NCI-H2227 (cell line): ENCODE data around the gene ARFGAP3.

Experiments
- DNase-seq: peaks from one replicate; lab custom pipeline; 2025; ENCODE audit not compliant: unreplicated experiment; lab: John Stamatoyannopoulos, UW

Gene ARFGAP3

GRCh38 chr22:42884616-42885375 lies 27.7 kb upstream of the ARFGAP3 start:
- no peak for DNase-seq

- no peak for DNase-seq
Observed at GRCh38 chr22:42883970-42884369, 26.9 kb upstream of the ARFGAP3 start.

- no peak for DNase-seq
Observed at GRCh38 chr22:42883121-42883520, 26.0 kb upstream of the ARFGAP3 start.

- DNase-seq = no peak
Observed at GRCh38 chr22:42881982-42882656, 25.0 kb upstream of the ARFGAP3 start.

- DNase-seq = no peak
Observed at GRCh38 chr22:42881298-42881697, 24.2 kb upstream of the ARFGAP3 start.

GRCh38 chr22:42880815-42881214 lies 23.7 kb upstream of the ARFGAP3 start:
- DNase-seq = no peak

GRCh38 chr22:42879371-42880021 lies 22.4 kb upstream of the ARFGAP3 start:
- no peak for DNase-seq

- DNase-seq = no peak
Observed at GRCh38 chr22:42878561-42879305, 21.7 kb upstream of the ARFGAP3 start.

GRCh38 chr22:42877597-42878340 lies 20.7 kb upstream of the ARFGAP3 start:
- no peak for DNase-seq

GRCh38 chr22:42877158-42877557 lies 20.1 kb upstream of the ARFGAP3 start:
- no peak for DNase-seq

- no peak for DNase-seq
Observed at GRCh38 chr22:42876041-42876440, 19.0 kb upstream of the ARFGAP3 start.

- DNase-seq = no peak
Observed at GRCh38 chr22:42874010-42874409, 16.9 kb upstream of the ARFGAP3 start.

- no peak for DNase-seq
Observed at GRCh38 chr22:42873356-42873755, 16.3 kb upstream of the ARFGAP3 start.

GRCh38 chr22:42872821-42873220 lies 15.7 kb upstream of the ARFGAP3 start:
- no peak for DNase-seq

- no peak for DNase-seq
Observed at GRCh38 chr22:42871146-42872050, 14.3 kb upstream of the ARFGAP3 start.

GRCh38 chr22:42869888-42870480 lies 12.9 kb upstream of the ARFGAP3 start:
- no peak for DNase-seq

GRCh38 chr22:42869463-42869862 lies 12.4 kb upstream of the ARFGAP3 start:
- DNase-seq = no peak

GRCh38 chr22:42868751-42869251 lies 11.7 kb upstream of the ARFGAP3 start:
- DNase-seq = no peak

GRCh38 chr22:42866100-42866499 lies 9.0 kb upstream of the ARFGAP3 start:
- DNase-seq = no peak
